ENCODE results near the gene B3GALT4. TPM values are rescaled to one million over a fixed set of nuclear protein-coding genes. Genes with fewer than 3 reads are reported as not detected.

B3GALT4 gene
- total and polyA plus RNA-seq, 2 of the 13 experiments (the other 11 are each of a cell fraction or from before 2014, with no cell fraction given) = 0.04 to 0.27 TPM

GRCh38 chr6:33313709-33314514, 37.0 kb downstream of the B3GALT4 start, which contains the start of gene TAPBP (continued):
- no peak for TF ChIP-seq RBAK (CRISPR knock-in tag; IDR thresholded peaks at IDR 0.05)
- TF ChIP-seq SUZ12 (IDR thresholded peaks at IDR 0.05; ENCODE audit: low read depth, low read length) = no peak
- no peak for TF ChIP-seq ZNF713 (CRISPR knock-in tag; IDR thresholded peaks at IDR 0.05)
- no peak for TF ChIP-seq PHF5A (CRISPR knock-in tag; IDR thresholded peaks at IDR 0.05; ENCODE audit: low read depth, unreplicated experiment)
- 0 out of 2 replicates have a peak, but pooled peaks have one; percentile 10 for TF ChIP-seq MIXL1 (CRISPR knock-in tag; IDR thresholded peaks at IDR 0.05)
- TF ChIP-seq ZNF510 (CRISPR knock-in tag; IDR thresholded peaks at IDR 0.05; ENCODE audit: low read depth) = no peak
- no peak for TF ChIP-seq ZNF780A (CRISPR knock-in tag; IDR thresholded peaks at IDR 0.05)
- TF ChIP-seq SOX13 (IDR thresholded peaks at IDR 0.05) = no peak
- TF ChIP-seq SOX13 (CRISPR knock-in tag; conservative IDR thresholded peaks at IDR 0.05 in 1 of 2, IDR thresholded peaks at IDR 0.05 in 1 of 2) = peak in 1 of 2 experiments; percentile 35; a peak in 1 of 4 replicates
- no peak for TF ChIP-seq RAD21 (CRISPR knock-in tag; IDR thresholded peaks at IDR 0.05)
- TF ChIP-seq ASH2L (IDR thresholded peaks at IDR 0.05; ENCODE audit: insufficient read length, low read depth, low read length) = peak; percentile 86
- TF ChIP-seq ZIK1 (CRISPR knock-in tag; IDR thresholded peaks at IDR 0.05; ENCODE audit: borderline replicate concordance, low read depth) = peak; percentile 81
- no peak; the same call in 1 of the 2 replicates for TF ChIP-seq PAX8 (CRISPR knock-in tag; IDR thresholded peaks at IDR 0.05; ENCODE audit: borderline replicate concordance)
- peak; percentile 72 for TF ChIP-seq ZGPAT (CRISPR knock-in tag; IDR thresholded peaks at IDR 0.05)
- 0 out of 2 replicates have a peak, but pooled peaks have one; percentile 5 for TF ChIP-seq ZNF350 (CRISPR knock-in tag; IDR thresholded peaks at IDR 0.05; ENCODE audit: borderline replicate concordance, low read depth)
- peak; percentile 60 for TF ChIP-seq ZNF574 (CRISPR knock-in tag; IDR thresholded peaks at IDR 0.05)
- TF ChIP-seq ZNF781 (CRISPR knock-in tag; IDR thresholded peaks at IDR 0.05; ENCODE audit: borderline replicate concordance, not compliant biosample characterization) = no peak
- peak; percentile 11; the same call in 1 of the 2 replicates for TF ChIP-seq FOXK1 (CRISPR knock-in tag; IDR thresholded peaks at IDR 0.05; ENCODE audit: borderline replicate concordance, low read depth)
- TF ChIP-seq ZNF747 (CRISPR knock-in tag; IDR thresholded peaks at IDR 0.05; ENCODE audit: borderline replicate concordance) = no peak; the same call in 1 of the 2 replicates
- peak; percentile 17; the same call in 1 of the 2 replicates for TF ChIP-seq ZNF792 (CRISPR knock-in tag; IDR thresholded peaks at IDR 0.05)
- no peak for TF ChIP-seq ZNF543 (CRISPR knock-in tag; IDR thresholded peaks at IDR 0.05)
- no peak; the same call in 1 of the 2 replicates for TF ChIP-seq ARNTL (CRISPR knock-in tag; IDR thresholded peaks at IDR 0.05)
- no peak for TF ChIP-seq ZNF432 (CRISPR knock-in tag; IDR thresholded peaks at IDR 0.05; ENCODE audit: borderline replicate concordance)
- peak; percentile 19; the same call in 1 of the 2 replicates for TF ChIP-seq GATAD2A (CRISPR knock-in tag; IDR thresholded peaks at IDR 0.05)
- peak; percentile 66; the same call in 1 of the 2 replicates for TF ChIP-seq ZBTB20 (CRISPR knock-in tag; IDR thresholded peaks at IDR 0.05; ENCODE audit: borderline replicate concordance, low read depth)
- 0 out of 2 replicates have a peak, but pooled peaks have one; percentile 28 for TF ChIP-seq RXRA (CRISPR knock-in tag; IDR thresholded peaks at IDR 0.05)
- TF ChIP-seq RXRB (CRISPR knock-in tag; IDR thresholded peaks at IDR 0.05; ENCODE audit: borderline replicate concordance) = 0 out of 2 replicates have a peak, but pooled peaks have one; percentile 9
